Stimulated activated CD4-positive, alpha-beta T cell treated with anti-CD3 and anti-CD28 coated beads, Interleukin-12 subunit alpha, Interleukin-12 subunit beta, amount 100 ng/mL, for 4 hours (primary cell): ENCODE results near the gene TTC27.
"Not testable (repeated sequence)": the region's sequence is repeated elsewhere in the genome, so short reads cannot be mapped to it uniquely, and the experiment has no call there.

Source experiments
- DNase-seq: peaks from one replicate; pipeline ENCODE4 v3.0.0-alpha.2; 2020

Gene TTC27

GRCh38 chr2:32720771-32721170 is 92.9 kb downstream of the TTC27 start:
- no peak for DNase-seq

DNA sequence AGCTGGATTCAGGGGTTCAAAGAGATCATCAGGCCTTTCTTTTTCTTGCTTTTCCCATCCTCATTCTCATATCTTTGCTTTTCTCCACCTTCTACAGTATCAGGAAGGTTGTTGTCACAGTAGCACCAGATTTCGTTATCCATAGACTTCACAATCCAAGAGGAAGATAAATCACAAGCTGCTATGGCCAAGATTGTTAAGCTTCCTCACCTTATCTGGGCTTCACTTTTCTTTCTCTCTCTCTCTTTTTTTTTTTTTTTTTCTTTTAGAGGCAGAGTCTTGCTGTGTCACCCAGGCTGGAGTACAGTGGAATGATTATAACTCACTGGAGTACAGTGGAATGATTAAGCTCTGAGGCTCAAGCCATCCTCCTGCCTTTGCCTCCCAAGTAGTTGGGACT is 93.5 kb downstream of the TTC27 start:
- no peak for DNase-seq

GRCh38 chr2:32723467-32724079 is 95.7 kb downstream of the TTC27 start:
- no peak for DNase-seq

DNA sequence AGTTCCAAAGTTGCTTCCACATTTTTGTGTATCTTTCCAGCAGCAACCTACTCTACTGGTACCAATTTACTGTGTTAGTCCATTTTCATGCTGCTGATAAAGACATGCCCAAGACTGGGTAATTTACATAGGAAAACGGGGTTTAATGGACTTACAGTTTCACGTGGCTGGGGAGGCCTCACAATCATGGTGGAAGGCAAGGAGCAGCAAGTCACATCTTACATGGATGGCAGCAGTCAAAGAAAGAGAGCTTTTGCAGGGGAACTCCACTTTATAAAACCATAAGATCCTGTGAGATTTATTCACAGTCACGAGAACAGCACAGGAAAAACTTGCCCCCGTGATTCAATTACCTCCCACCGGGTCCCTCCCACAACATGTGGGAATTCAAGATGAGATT is 98.8 kb downstream of the TTC27 start:
- not testable (repeated sequence) for DNase-seq

DNA sequence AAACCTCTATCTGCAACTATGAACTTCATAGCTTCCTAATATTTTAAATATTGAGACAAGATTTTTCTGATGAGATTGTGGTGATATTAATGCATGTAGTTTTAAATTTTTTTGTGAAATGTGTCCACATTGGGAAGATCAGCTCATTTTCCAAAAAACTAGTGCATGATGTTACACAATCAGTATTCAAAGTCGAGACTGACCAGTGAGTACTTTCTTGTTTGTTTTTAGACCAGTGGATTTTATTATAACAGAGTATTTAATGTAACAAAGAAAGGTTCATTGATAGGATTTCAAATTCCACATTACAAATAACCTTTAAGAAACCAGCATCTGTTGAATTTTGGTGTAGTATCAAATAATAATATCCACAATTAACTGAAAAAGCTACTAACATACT is 99.3 kb downstream of the TTC27 start:
- DNase-seq, result no peak

GRCh38 chr2:32730958-32731357 is 103.1 kb downstream of the TTC27 start:
- DNase-seq, result not testable (repeated sequence)

DNA sequence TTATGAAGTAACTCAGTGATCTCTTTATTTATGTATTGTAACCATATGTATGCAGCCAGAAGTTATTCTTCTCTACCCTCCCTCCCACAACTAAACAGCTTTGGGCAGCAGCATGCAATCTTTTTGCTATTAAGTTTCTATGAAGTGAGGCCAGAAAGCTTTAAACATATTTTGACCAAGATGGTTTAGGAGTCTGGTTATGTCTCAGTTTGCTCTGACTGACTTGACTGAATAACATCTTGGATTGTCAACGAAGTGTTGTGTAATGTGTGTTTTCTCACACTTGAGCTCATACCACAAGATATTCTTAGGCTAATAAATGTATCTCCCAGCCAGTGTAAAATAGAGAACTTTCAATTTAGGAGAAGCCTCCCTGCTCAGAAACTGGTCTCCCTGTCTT is 104.3 kb downstream of the TTC27 start:
- DNase-seq, result no peak

DNA sequence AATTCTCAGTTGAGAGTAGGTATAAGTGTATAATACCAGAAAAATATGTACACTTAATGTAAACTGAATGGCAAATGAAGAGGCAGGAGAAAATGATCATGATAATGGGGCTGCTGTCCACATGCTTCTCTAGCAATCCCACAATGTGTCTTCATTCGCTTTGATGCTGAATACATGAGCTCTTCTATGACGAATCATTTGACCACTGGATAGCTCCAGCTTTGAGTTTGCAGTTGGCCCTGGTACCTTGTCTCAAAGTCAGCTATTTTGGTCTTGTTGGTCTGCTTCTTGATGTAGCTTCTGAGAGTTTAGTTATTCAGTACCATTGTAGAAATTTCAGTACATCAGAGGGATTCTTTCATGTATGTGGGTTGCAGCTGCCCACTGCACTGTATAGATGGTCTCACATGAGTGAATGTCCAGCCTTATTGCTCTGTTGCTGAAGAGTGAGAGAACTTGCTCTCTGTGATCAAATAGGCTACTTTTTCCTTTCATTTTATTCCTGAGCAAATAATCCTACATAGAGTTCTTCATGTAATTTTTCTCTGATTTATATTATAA is 105.1 kb downstream of the TTC27 start:
- no peak for DNase-seq

- no peak for DNase-seq
These were observed 107.5 kb downstream of the TTC27 start for GRCh38 chr2:32735348-32735747.

GRCh38 chr2:32738939-32739338 is 111.1 kb downstream of the TTC27 start:
- no peak for DNase-seq

- no peak for DNase-seq
These were observed 111.8 kb downstream of the TTC27 start for GRCh38 chr2:32739664-32740063.

- DNase-seq, result no peak
These were observed 113.7 kb downstream of the TTC27 start for GRCh38 chr2:32741575-32741974.

- no peak for DNase-seq
These were observed 114.5 kb downstream of the TTC27 start for GRCh38 chr2:32742376-32742775.

DNA sequence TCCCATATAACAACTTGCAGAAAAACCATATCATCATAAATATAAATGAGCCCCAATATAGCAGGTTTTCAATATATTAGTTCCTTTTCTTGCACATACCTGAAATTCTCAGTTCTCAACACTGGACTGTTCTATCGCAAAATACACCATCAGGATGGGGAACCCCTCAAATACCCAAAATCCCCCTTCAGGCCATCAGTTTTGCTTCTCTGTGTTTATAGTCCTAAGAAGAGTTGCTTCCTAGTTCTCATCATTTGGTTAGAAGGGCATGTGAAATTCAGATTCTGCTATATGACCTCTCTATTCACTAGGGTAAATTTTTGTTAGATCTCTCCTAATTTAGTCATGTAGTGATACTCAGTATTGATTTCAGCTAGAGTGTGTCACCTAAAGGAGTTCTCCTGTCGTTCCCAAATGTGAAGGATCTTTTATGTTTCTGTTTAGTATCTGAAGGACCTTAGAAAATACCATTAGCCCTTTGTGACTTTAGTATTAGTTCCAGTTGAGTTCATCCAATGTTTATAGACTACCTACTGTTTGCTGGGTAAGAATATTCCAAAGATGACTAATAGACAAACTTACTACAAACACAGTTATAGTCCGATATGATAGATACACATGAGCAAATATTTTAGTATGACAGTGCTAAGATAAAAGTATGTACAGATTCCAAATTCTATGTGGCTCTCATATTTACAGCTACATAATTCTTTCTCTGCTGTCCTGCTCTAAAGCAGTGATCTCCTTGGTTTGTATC is 115.8 kb downstream of the TTC27 start:
- DNase-seq, result no peak

- no peak for DNase-seq
These were observed 117.3 kb downstream of the TTC27 start for GRCh38 chr2:32745191-32745590.

GRCh38 chr2:32745675-32746074 is 117.8 kb downstream of the TTC27 start:
- no peak for DNase-seq

DNA sequence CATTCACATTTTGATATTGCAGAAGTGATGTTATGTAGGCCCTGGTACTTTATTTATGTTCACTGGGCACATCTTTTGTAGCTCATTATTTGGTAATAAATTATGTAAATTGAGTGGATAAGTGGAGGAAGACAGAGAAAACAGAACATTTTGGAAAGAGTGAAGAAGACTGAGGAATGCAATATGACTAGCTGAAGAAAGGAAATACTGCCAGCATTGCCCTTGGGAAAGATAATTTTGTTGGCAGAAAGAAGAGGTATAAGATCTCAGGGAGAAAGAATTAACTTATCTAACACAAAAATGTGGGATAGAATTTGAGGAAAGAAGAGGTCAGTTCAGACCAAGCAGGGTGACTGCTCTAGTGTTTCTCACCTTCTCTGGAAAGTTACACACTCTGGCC is 118.8 kb downstream of the TTC27 start:
- no peak for DNase-seq

DNA sequence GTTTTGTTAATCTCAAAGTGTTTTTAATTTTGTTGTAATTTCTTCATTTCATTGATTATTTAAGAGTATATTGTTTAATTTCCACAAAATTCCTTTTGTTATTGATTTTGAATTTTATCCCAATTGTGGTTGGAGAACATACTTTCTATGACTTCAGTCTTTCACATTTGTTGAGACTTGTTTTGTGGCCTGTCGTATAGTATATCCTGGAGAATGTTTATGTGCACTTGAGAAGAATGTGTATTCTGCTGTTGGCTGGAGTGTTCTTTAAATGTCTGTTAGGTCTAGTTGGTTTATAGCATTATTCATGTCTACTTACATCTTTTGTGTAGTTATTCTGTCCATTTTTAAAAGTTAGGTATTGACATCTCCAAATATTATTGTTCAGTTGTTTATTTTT is 120.3 kb downstream of the TTC27 start:
- DNase-seq, result no peak

DNA sequence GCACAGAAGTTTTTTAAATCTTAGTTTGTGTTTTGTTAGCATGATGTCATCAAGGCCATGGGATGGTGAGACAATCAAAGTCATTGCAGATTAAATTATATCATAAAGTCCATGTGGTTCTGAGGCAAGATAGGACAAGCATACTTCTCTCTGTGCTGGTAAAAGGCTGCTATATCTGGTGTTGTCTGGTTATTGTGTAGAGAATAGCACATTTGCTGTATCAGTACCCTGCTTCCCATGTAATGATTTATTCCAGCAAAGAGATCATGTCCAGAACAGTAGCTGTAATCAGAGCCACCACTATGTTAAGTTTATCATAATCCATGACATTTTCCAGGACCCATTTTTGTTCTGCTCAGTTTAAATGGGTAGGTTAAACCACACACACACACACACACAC is 123.0 kb downstream of the TTC27 start:
- no peak for DNase-seq

DNA sequence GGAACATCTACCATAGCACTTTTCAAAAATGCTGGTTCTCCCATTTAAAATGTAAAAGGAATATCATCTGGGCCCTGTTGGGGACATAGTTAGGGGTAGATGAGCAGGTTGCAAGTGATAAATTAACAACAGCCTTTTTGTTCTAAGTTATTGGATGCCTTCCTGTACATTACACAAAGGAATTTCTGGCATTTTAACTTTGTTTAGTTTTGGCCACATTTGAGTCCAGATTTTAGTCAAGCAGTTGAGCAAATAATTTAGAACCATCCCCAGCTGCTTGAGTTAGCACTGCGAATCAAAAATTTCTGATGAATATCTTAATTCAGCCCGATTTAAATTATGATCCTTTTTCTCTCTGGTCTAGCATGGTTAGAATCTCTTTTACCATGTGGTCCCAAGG is 124.4 kb downstream of the TTC27 start:
- no peak for DNase-seq

- DNase-seq, result no peak
These were observed 125.1 kb downstream of the TTC27 start for GRCh38 chr2:32752952-32753351.

DNA sequence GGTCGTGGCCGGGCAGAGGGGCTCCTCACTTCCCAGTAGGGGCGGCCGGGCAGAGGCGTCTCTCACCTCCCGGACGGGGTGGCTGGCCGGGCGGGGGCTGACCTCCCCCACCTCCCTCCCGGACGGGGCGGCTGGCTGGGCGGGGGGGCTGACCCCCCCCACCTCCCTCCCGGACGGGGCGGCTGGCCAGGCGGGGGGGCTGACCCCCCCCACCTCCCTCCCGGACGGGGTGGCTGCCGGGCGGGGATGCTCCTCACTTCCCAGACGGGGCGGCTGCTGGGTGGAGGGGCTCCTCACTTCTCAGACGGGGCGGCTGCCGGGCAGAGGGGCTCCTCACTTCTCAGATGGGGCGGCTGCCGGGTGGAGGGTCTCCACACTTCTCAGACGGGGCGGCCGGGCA is 126.8 kb downstream of the TTC27 start:
- not testable (repeated sequence) for DNase-seq

- DNase-seq, result no peak
These were observed 127.8 kb downstream of the TTC27 start for GRCh38 chr2:32755666-32756065.

- DNase-seq, result no peak
These were observed 128.4 kb downstream of the TTC27 start for GRCh38 chr2:32756074-32756727.
